GM18867 (cell line): ENCODE data around the gene PDE10A.

ENCODE experiments used
- ATAC-seq: cut with Tn5 transposase; IDR thresholded peaks from one replicate; pipeline ENCODE4 v1.9.1; 2021; ENCODE audit warnings: mild to moderate bottlenecking, moderate library complexity; ENCODE audit not compliant: unreplicated experiment

The PDE10A gene

GRCh38 chr6:165662749-165663376 lies at the start of gene PDE10A:
PDE10A (minus strand) TSS chr6:165663241; CDS start chr6:165662811, 430 bp downstream.
- no peak for ATAC-seq

GRCh38 chr6:165708985-165709576 lies 46.0 kb upstream of the PDE10A start:
- ATAC-seq = no peak

DNA sequence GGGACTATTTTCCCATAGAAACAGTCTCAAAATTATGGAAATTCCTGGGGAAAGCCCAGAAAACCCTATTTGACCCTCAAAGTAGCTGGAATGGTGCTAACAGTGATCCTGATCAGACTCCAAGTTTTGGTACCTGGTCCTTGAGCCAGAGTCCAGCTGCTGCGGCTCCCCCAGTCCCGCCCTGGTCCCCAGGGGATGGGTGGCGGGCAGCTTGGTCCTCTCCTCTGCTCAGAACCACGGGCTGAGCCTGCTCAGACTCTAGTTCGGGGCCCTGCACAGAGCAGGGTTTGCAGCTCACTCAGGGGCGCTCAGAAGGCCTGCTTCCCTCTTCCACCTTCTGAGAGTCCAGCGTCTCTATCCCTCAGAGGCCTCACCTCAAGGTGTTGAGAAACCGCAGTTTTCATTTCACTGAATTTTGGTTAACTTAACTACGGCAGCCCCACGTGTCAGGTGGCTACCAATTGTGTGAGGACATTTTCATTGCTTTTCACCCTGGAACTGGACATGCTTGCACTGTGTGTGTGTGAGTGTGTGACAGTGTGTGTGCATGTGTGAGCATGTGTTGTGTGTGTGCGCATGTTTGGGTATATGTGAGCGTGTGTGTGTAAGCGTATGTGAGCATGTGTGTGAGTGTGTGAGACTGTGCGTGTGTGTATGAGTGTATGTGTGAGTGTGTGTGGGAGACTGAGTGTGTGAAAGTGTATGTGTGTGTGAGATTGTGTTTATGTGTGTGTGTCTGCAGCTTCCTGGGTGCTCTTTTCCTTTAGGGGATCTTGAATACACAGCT lies 44.2 kb upstream of the PDE10A start:
- no peak for ATAC-seq

DNA sequence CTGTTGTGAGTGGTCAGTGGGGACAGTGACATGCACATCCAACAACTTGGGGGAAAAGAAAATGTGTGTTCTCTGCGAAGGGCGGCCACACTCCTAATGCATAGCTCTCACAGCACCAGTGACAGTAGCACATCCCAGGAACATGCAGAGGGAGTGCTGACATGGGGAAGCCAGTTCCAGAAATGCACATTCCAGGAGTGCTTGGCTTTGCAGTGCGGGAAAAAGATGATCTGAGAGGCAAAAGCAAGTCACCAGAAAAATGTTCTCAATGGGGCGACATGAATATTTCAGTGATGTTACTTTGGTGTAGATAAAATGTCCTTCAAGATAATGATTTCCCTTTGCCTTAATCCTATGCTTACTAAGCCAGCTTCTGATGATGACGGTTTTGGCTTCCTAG lies 42.9 kb upstream of the PDE10A start:
- ATAC-seq = no peak

- ATAC-seq = peak; percentile 64
Observed at GRCh38 chr6:165704045-165704748, 41.2 kb upstream of the PDE10A start.

DNA sequence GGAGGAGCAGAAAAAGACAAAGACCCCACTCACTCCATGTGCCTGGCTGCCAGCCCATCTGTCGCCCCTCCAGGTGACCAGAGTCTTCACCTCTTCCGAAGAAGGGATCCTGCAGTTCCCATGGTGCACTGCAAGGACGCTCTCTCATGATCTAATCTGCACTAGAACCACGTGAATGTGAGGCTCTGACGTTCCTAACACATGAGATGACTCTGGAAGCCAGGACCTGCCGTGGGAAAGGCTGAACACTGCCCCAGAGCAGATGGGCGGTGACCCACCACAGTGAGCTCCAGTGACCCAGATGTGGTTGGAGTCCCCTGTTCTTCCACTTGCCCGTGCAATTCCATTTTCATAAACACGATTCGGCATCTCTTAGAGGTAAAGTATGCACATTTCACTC lies 39.6 kb upstream of the PDE10A start:
- ATAC-seq = no peak

- peak; percentile 71 for ATAC-seq
Observed at GRCh38 chr6:165701564-165702354, 38.7 kb upstream of the PDE10A start.

DNA sequence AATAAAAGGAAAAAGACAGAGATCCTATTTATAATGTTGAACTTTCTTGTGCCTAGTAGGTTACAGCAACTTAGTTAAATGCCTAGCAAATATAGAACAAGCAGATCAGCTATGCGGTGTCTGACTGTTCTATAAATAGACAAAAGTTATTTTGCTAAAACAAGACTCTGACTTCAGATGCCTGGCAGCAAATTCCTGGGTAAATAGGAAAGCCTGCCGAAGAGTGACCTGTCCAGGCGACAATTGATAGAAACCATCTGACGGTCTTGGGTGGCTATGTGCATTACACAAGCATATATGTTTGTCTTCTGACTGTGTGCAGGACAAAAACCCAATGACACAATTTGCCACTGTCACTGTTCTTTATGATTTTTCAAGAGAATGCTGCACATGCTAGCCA lies 38.0 kb upstream of the PDE10A start:
- no peak for ATAC-seq

- no peak for ATAC-seq
Observed at GRCh38 chr6:165698868-165699267, 35.8 kb upstream of the PDE10A start.

- ATAC-seq = no peak
Observed at GRCh38 chr6:165697171-165697570, 34.1 kb upstream of the PDE10A start.

- no peak for ATAC-seq
Observed at GRCh38 chr6:165695722-165696515, 32.9 kb upstream of the PDE10A start.

GRCh38 chr6:165694296-165694695 lies 31.3 kb upstream of the PDE10A start:
- no peak for ATAC-seq

DNA sequence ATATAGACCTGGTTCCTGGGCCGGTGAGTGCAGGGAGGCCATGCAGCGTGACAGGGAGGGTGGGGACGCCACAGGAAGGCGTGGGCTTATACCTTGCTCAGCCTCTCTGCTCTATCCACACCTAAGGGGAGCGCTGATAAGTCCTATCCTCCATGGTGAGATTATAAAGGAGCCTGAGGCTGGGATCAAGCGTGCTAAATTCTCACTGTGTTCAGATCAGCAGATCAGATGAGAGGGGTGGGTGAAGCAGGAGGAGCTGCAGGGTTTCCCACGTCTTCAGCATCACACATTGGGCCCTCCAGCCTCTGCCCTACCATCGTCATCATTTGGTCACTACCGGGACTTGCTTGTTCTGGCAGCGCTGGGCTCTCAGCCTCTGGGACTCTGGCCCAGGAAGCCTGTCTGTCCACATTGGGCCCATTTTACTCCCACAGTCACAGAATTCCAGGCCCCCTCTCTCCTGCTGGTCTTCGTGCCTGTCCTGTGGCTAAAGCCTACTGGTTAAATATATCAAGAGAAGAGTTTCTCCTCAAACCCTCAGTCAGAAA lies 29.1 kb upstream of the PDE10A start:
- no peak for ATAC-seq

DNA sequence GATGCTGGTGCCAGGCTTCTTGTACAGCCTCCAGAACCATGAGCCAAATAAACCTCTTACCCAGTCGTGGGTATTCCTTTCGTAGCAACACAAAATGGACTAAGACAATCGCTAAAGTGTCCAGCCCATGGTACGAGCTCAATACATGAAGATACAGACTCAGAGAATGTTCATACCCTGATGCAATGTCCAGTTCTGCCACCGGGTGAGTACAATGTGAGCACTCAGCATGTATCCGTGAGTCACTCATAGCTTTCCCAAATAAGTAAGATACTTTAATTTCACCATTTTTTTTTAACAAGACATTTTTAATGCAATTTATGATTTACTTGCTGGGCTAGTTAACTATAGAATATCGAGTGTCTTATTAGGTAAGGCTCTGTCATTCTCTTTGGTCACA lies 26.7 kb upstream of the PDE10A start:
- no peak for ATAC-seq

GRCh38 chr6:165686596-165687365 lies 23.7 kb upstream of the PDE10A start:
- no peak for ATAC-seq

- no peak for ATAC-seq
Observed at GRCh38 chr6:165685302-165685701, 22.3 kb upstream of the PDE10A start.

DNA sequence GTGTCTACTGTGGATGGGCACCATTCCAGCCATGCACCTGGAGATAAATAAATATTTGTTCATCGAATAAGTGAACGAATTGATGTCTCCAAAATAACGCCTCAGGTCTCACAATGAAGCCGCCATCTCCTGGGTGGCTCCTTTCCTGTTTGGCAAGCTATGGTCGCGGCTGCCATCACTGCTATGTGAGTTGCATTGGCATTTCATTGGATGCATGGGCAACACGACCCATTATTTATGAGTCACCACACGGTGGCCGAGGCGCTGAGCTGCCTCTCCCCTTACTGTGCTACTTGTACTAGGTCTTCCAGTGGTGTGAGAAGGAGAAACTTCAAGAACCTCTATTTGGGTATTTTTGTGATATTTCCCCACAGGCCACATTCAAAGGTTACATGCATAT lies 21.3 kb upstream of the PDE10A start:
- ATAC-seq = no peak

DNA sequence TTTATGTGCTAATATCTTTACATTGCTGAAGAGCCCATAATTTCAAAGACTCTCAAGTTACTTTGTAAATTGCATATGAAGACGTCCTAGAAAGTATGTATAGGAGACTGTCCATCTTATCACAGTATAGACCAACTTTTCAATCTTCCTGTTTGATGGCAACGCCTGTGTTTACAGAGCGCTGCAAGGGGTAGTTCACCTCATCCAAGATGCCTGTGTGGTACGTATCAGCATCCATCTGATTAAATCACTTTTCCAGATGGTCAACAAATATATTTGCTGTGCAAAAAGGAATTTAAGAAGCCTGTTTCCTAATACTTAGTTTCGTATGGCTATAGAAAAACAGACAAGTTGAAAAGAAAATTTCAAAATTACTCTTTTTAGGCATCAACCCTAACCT lies 17.9 kb upstream of the PDE10A start:
- no peak for ATAC-seq

DNA sequence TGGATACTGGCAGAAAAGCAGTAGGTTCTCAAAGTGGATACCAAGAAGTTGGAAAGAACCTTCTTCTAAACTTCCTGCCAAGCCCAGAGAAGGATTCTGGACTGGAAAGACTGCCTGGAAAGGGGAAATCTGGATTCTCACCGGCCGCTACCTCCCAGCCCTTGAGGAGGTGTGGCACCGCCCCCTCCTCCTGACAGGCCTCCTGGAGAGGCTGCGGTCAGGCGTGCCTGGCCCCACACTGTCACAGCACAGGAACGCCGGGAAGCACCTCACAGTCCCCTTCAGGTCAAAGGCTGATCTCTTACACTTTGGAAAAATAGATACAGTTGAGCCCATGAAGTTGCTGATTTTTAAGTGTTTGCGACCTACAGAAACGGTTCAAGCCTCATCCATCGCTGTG lies 16.3 kb upstream of the PDE10A start:
- ATAC-seq = no peak
